Activated CD4-positive, alpha-beta T cell treated with anti-CD3 and anti-CD28 coated beads, Interleukin-10, Interleukin-2, amounts not matched to agents 100 ng/mL and 50 ng/mL, durations not matched to agents 16 hours and 8 hours (primary cell): ENCODE measurements around the gene DIP2A.
A peak's percentile ranks its signal among the peaks of the same experiment; 100 is the strongest.

Source experiments
- DNase-seq: peaks from one replicate; pipeline ENCODE4 v3.0.0-alpha.2; 2020

The DIP2A gene

GRCh38 chr21:46538262-46538661 is 79.6 kb downstream of the DIP2A start:
- DNase-seq, result no peak

GRCh38 chr21:46538851-46539666 is 80.4 kb downstream of the DIP2A start:
- no peak for DNase-seq

- no peak for DNase-seq
Observed at GRCh38 chr21:46540087-46540710, 81.5 kb downstream of the DIP2A start.

- DNase-seq, result no peak
Observed at GRCh38 chr21:46542588-46543124, 84.0 kb downstream of the DIP2A start.

GRCh38 chr21:46543306-46543705 is 84.6 kb downstream of the DIP2A start:
- no peak for DNase-seq

GRCh38 chr21:46544003-46544402 is 85.3 kb downstream of the DIP2A start:
- DNase-seq, result no peak

GRCh38 chr21:46544824-46545223 is 86.1 kb downstream of the DIP2A start:
- DNase-seq, result no peak

GRCh38 chr21:46545363-46545762 is 86.7 kb downstream of the DIP2A start:
- no peak for DNase-seq

- DNase-seq, result no peak
Observed at GRCh38 chr21:46545911-46546310, 87.2 kb downstream of the DIP2A start.

GRCh38 chr21:46546799-46547198 is 88.1 kb downstream of the DIP2A start:
- no peak for DNase-seq

GRCh38 chr21:46549650-46550049 is 91.0 kb downstream of the DIP2A start:
- no peak for DNase-seq

- peak; percentile 26 for DNase-seq
Observed at GRCh38 chr21:46550116-46550941, 91.6 kb downstream of the DIP2A start.

- DNase-seq, result peak; percentile 23
Observed at GRCh38 chr21:46551636-46552241, 93.0 kb downstream of the DIP2A start.

- DNase-seq, result no peak
Observed at GRCh38 chr21:46552274-46552673, 93.6 kb downstream of the DIP2A start.

- DNase-seq, result no peak
Observed at GRCh38 chr21:46552865-46553379, 94.2 kb downstream of the DIP2A start.

- DNase-seq, result no peak
Observed at GRCh38 chr21:46553993-46554392, 95.3 kb downstream of the DIP2A start.

GRCh38 chr21:46554431-46555224 is 95.9 kb downstream of the DIP2A start:
- DNase-seq, result no peak

- no peak for DNase-seq
Observed at GRCh38 chr21:46555225-46555617, 96.5 kb downstream of the DIP2A start.

- DNase-seq, result no peak
Observed at GRCh38 chr21:46555678-46556077, 97.0 kb downstream of the DIP2A start.

GRCh38 chr21:46556802-46557201 is 98.1 kb downstream of the DIP2A start:
- DNase-seq, result no peak

GRCh38 chr21:46557469-46557868 is 98.8 kb downstream of the DIP2A start:
- no peak for DNase-seq

- DNase-seq, result no peak
Observed at GRCh38 chr21:46557919-46558392, 99.3 kb downstream of the DIP2A start.
